GM18870 (cell line): ENCODE results near the gene HOXB2.
"Not testable (repeated sequence)": the region's sequence is repeated elsewhere in the genome, so short reads cannot be mapped to it uniquely, and the experiment has no call there.

Experiments used
- ATAC-seq: cut with Tn5 transposase; IDR thresholded peaks from one replicate; pipeline ENCODE4 v1.9.1; 2021; ENCODE audit warnings: moderate library complexity; ENCODE audit not compliant: unreplicated experiment

HOXB2 gene

GRCh38 chr17:48517478-48517877 lies 27.4 kb downstream of the HOXB2 start:
- ATAC-seq, result no peak

DNA sequence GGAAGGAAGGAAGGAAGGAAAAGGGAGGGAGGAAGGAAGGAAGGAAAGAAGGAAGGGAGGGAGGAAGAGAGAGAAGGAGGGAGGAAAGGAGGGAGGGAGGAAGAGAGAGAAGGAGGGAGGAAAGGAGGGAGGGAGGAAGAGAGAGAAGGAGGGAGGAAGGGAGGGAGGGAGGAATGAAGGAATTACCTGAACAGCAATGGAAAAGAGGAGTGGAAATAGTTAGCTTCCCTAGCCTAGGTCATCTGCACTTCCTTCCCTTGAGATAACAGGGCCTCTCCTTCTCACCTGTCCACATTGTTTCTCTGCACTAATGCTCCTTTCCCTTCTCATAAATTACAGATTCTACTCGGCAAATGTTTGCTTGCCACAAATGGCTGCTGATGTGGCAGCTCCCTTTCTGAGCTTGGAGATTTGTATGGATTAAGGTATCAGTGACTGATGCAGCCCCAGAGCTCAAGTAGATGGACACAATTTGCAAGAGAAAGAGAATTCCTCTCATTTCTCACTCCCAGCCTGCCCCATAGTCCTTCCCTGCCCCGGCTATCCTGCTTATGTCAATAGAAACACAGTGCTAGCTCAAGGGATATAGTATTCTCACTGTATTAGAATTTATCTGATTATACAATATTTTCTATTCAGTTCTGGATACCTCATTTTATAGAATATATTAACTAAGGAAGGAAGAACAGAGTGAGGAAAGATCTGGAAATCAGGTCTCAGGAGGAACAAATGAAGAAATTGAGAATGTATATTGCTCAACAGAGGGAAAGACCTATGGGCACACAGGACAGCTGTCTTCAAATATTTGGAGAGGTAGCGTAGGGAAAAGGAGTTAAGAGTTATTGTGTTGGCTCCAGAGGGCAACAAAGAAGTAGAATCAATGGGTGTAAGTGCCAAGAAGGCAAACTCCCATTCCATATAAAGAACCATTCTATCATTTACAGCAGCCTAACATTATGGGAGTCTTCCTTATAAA lies 28.7 kb downstream of the HOXB2 start:
- no peak for ATAC-seq

GRCh38 chr17:48514477-48514876 lies 30.4 kb downstream of the HOXB2 start:
- no peak for ATAC-seq

DNA sequence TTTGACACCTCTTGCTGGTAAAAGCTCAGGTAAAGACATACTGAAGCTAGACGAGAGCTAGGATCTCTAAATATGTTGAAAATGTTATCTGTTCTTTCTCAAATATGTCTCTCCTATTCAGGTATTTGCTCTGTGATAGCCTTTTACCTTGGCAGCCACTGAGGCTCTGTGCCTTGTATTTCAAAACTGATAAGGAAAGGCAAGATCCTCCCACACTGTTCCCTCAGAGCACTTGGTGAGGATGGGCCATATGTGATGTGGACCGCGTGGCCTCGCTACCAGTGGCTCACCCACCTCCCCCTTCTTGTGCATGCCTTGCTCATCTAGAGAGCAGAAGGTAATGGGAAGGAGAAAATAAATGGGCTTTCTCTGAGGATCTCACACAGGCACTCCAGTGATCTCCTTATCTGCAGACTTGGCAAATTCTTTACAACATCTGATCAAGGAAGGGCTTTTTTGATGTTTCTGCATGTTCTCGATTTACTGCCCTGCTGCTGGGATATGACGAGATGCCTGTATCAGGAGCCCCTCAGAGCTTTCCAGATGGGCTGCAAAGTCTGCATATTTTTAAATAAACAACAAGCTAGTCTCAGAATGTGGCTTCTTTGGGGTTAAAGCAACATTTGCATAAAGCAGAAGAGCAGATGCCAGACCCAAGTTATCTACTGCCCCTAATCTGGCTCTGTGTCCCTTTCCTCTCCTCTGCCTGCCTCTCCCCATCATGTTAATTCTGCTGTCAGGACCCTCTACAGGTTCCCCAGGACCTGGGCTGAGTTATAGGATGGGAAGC lies 31.0 kb downstream of the HOXB2 start:
- ATAC-seq, result no peak

GRCh38 chr17:48513097-48513496 lies 31.8 kb downstream of the HOXB2 start:
- no peak for ATAC-seq

- peak; percentile 46 for ATAC-seq
These were observed 33.9 kb downstream of the HOXB2 start for GRCh38 chr17:48510761-48511604.

DNA sequence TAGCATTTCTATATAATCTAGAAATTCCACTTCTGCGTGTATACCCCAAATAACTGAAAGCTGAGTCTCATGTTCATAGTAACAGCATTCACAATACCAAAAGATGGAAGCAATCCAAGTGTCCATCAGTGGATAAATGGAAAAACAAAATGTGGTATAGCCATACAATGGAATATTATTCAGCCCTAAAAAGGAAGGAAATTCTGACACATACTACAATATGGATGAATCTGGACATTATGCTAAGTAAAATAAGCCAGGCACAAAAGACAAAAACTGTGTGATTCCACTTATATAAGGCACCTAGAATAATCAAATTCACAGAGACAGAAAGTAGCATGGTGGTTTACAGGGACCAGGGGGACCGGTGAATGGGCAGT lies 34.5 kb downstream of the HOXB2 start:
- no peak for ATAC-seq

- not testable (repeated sequence) for ATAC-seq
These were observed 35.2 kb downstream of the HOXB2 start for GRCh38 chr17:48509708-48510107.

GRCh38 chr17:48506246-48506645 lies 38.7 kb downstream of the HOXB2 start:
- ATAC-seq, result no peak

DNA sequence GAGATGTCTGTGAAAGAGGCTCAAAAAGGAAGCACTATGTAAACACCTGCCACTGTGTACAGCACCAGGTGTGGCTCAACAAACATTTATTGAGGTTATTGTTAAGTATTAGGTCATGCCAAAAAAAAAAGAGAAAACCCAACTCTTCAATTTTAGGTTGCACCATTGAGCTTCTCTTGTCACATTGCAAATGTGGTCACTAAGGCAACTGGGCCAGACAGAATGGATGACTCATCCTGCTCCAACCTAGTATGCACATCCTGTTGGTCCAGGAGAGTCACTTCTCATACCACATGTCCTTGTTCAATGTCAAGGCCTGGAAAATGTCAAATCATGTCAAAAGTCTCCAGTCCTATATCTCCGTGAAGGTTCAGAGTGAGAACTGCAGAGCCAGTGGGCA lies 39.1 kb downstream of the HOXB2 start:
- peak; percentile 83 for ATAC-seq

- ATAC-seq, result no peak
These were observed 40.0 kb downstream of the HOXB2 start for GRCh38 chr17:48504953-48505352.

DNA sequence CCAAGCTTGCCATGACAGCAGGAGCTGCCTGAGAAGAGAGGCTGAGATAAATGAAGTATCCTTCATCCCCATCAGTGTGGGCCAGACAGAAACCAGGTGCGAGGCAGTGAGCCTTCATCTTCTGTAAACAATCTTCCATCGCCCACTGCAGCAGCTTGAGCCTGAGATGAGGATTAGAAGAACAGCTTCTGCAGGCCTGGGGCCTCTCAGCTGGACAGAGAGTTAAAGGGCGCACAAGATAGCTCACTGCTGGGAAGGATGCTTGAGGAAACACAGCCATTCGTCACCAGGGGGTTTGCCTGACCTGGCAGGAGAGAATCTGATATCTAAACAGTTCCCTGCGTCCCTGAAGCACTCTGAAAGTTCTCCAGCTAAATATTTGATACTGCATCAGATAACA lies 41.2 kb downstream of the HOXB2 start:
- ATAC-seq, result no peak

DNA sequence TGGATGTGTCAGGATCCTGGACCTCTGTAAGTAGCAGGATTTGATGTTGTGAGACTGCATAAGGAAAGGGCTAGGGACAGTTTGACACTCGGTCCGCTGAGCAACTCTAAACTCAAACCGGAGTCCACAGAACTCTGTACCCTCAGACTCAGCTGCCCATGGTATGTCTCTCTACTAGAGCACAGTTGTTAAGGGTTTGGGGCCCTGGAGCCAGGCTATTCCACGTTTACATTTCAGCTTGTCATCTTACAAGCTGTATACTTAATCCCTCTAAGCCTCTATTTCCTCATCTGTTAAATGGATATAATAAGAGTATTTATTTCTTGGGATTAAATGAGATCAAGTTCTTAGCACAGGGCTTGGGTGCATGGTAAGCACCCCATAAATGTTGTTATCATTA lies 42.0 kb downstream of the HOXB2 start:
- no peak for ATAC-seq

DNA sequence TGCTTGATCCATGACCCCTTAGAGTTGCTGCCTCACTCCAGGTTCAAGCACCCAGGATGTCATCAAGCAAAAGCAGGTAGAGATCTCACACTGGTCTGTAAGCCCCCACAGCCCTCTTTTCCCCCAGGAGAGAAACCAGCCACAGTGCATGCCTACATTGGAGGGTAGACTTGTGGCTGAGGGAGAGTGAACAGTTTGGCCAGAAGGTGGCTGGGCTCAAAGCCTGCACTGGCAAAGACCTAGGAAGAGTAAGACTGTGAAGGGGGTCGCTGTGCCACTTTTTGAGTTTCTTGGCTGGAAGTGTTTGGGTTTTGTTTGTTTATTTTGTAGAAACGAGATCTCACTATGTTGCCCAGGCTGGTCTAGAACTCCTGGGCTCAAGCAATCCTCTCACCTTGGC lies 42.6 kb downstream of the HOXB2 start:
- no peak for ATAC-seq

DNA sequence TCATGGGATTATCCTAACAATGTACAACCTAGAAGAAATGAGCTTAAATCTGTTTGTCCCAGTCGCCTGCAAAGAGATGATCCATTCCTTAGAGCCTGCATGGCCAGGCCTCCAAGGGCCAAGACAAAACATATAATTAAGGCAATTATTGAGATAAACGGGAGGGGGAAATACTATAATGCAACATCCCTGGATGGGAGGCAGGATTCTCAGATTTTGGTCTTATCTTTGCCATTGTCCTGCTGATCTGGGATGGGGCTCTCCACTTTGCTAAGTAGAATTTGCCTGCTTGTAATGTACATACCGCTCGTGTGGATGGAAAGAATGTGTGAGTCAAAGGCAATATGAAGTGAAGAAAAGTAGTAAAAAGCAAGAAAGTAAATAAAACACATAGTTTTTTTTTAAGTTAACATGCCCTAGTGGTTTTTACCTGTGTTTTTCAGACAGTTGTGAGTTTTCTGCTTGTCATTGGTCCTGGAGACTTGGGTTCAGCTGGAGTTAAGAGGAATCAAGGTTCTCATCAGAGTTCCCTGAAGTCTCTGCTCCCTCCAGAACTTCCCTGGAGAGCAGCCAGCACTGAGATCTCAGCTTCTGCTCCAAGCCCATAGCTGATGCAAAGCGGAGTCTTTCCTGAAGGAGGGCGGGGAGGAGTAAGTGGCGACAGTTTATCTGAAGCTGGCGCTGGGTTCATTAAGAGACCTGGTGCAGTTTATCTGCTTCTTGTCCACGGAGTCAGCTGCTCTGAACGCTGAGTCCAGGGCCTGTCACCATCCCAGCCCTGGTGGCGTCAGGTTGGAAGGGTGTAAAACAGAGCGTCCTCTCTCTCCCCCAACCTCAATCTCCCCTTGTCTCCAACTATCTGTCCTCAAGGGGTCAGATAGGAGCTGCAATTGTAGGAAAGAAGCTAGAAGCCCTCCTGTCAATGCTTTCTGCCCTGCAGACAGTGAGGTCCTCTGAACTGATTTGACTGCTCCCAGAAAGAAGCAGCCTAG lies 44.2 kb downstream of the HOXB2 start:
- no peak for ATAC-seq

GRCh38 chr17:48499735-48500434 lies 45.0 kb downstream of the HOXB2 start:
- ATAC-seq, result no peak

- ATAC-seq, result no peak
These were observed 45.7 kb downstream of the HOXB2 start for GRCh38 chr17:48499248-48499647.

- ATAC-seq, result no peak
These were observed 46.6 kb downstream of the HOXB2 start for GRCh38 chr17:48498164-48498850.

DNA sequence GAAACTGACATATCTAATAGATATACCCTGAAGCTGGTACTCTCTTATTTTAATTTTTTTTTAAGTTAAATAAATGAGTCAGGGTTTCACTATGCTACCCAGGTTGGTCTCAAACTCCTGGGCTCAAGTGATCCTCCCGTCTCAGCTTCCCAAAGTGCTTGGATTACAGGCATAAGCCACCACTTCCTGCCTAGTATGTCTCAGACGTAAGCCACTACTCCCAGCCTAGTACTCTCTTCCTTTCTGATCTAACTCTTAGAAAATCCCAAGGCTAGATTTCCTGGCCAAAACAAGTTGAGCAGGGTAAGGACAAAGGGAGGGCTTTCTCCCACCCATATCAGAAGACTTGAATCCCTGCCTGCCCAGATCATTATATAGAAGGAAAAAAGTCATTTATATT lies 47.8 kb downstream of the HOXB2 start:
- ATAC-seq, result no peak
